HG02798 (cell line): ENCODE results near the gene MALSU1.
A peak's percentile ranks its signal among the peaks of the same experiment; 100 is the strongest.

Source experiments
- ATAC-seq: cut with Tn5 transposase; IDR thresholded peaks from one replicate; pipeline ENCODE4 v1.9.1; 2021; ENCODE audit warnings: mild to moderate bottlenecking; ENCODE audit not compliant: unreplicated experiment, poor library complexity

MALSU1 gene

GRCh38 chr7:23357190-23358093, 58.3 kb downstream of the MALSU1 start:
- peak; percentile 65 for ATAC-seq

- no peak for ATAC-seq
Observed at GRCh38 chr7:23358152-23358674, 59.1 kb downstream of the MALSU1 start.
